Tibial nerve (tissue), 4 donors: ENCODE measurements around the gene TBC1D3B. TPM values are rescaled to one million over a fixed set of nuclear protein-coding genes. Genes with fewer than 3 reads are reported as not detected.
"Not testable (repeated sequence)": the region's sequence is repeated elsewhere in the genome, so short reads cannot be mapped to it uniquely, and the experiment has no call there.

Experiments
- DNase-seq, 2 donors: peaks; one replicate each; pipeline ENCODE4 v3.0.0-alpha.2; 2019; ENCODE audit warnings: low spot score in 2 of 2
- H3K27ac ChIP-seq, 4 donors: fragments of 200-600 bp; sonication (generic) in 3 of 4; one replicate each; pipeline ENCODE4 v1.5.1; 2017 to 2019; ENCODE audit warnings: mild to moderate bottlenecking in 1 of 4
- H3K27me3 ChIP-seq, 2 donors: fragments of 200-600 bp; sonication (generic) in 1 of 2; one replicate each; pipeline versions ENCODE4 v1.5.1 to v1.6.0; 2017 to 2019
- H3K36me3 ChIP-seq, 3 donors: fragments of 200-600 bp; sonication (generic); one replicate each; pipeline ENCODE4 v1.5.1; 2018 to 2019
- H3K4me1 ChIP-seq, 4 donors: fragments of 200-600 bp; sonication (generic) in 3 of 4; one replicate each; pipeline ENCODE4 v1.5.1; 2017 to 2019
- H3K4me3 ChIP-seq, 4 donors: fragments of 200-600 bp; sonication (generic) in 3 of 4; one replicate each; pipeline ENCODE4 v1.5.1; 2017 to 2019; ENCODE audit warnings: mild to moderate bottlenecking in 1 of 4, moderate library complexity in 1 of 4
- H3K9me3 ChIP-seq, 4 donors: fragments of 200-600 bp; sonication (generic) in 3 of 4; one replicate each; pipeline ENCODE4 v1.5.1; 2017 to 2019
- EP300 ChIP-seq, 2 donors: sonication (generic); formaldehyde crosslinking; IDR thresholded peaks; one replicate each; pipeline ENCODE4 v1.6.1; 2017; ENCODE audit warnings: antibody characterized with exemption in 2 of 2, mild to moderate bottlenecking in 1 of 2
- POLR2A ChIP-seq, 2 donors: fragments of 450-650 bp; IDR thresholded peaks; one replicate each; pipeline ENCODE4 v1.6.1; 2017; ENCODE audit warnings: antibody characterized with exemption in 2 of 2, mild to moderate bottlenecking in 2 of 2, moderate library complexity in 2 of 2
- WGBS, 2 donors: methylation state at CpG; one replicate each; pipeline ENCODE4 v1.1.5; 2018; 5-methylcytosine and 5-hydroxymethylcytosine counted together
- total RNA-seq, 4 donors: library from RNA; depleted of rRNA; stranded (reverse); fragments of >200 nt; gene quantifications; one replicate each; pipeline ENCODE4 v1.1.0, GENCODE V29; 2016
- TF ChIP-seq, protein P1 (sequence below), 5 experiments: fragments of 200-600 bp in 3 of 5; fragments of 450-650 bp in 2 of 5; sonication (generic) in 3 of 5; IDR thresholded peaks; one replicate each; pipeline ENCODE4 v1.5.1; 2016 to 2019; ENCODE audit warnings: antibody characterized with exemption in 5 of 5, mild to moderate bottlenecking in 3 of 5, moderate library complexity in 2 of 5

Gene TBC1D3B
- total RNA-seq, 4 donors from 2014 or later: 1.0 to 4.5 TPM; not detected in 2

- no peak overlapping the region for H3K27ac ChIP-seq
- H3K36me3 ChIP-seq: peaks cover 0 to 5% (median 0%) of the 10 kb centered on the region in 3 donors
- H3K9me3 ChIP-seq: peaks cover 0 to 23% (median 0%) of the 10 kb centered on the region in 4 donors
- no peak for DNase-seq
- H3K4me1 ChIP-seq: peaks cover 0 to 4% (median 0%) of the 10 kb centered on the region in 4 donors
- TF ChIP-seq EP300 (IDR thresholded peaks at IDR 0.05) (no peak), POLR2A (IDR thresholded peaks at IDR 0.05) (no peak)
- TF ChIP-seq, protein P1, sequence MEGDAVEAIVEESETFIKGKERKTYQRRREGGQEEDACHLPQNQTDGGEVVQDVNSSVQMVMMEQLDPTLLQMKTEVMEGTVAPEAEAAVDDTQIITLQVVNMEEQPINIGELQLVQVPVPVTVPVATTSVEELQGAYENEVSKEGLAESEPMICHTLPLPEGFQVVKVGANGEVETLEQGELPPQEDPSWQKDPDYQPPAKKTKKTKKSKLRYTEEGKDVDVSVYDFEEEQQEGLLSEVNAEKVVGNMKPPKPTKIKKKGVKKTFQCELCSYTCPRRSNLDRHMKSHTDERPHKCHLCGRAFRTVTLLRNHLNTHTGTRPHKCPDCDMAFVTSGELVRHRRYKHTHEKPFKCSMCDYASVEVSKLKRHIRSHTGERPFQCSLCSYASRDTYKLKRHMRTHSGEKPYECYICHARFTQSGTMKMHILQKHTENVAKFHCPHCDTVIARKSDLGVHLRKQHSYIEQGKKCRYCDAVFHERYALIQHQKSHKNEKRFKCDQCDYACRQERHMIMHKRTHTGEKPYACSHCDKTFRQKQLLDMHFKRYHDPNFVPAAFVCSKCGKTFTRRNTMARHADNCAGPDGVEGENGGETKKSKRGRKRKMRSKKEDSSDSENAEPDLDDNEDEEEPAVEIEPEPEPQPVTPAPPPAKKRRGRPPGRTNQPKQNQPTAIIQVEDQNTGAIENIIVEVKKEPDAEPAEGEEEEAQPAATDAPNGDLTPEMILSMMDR (IDR thresholded peaks at IDR 0.05): no peak
- 72 to 75% methylated on average over 6 of the region's 6 CpGs for WGBS, 2 donors
- H3K4me3 ChIP-seq: no peak overlapping the region
- no peaks in the 10 kb centered on the region for H3K27me3 ChIP-seq
Observed at GRCh38 chr17:36127911-36128310, 48.5 kb downstream of the TBC1D3B start.

DNA sequence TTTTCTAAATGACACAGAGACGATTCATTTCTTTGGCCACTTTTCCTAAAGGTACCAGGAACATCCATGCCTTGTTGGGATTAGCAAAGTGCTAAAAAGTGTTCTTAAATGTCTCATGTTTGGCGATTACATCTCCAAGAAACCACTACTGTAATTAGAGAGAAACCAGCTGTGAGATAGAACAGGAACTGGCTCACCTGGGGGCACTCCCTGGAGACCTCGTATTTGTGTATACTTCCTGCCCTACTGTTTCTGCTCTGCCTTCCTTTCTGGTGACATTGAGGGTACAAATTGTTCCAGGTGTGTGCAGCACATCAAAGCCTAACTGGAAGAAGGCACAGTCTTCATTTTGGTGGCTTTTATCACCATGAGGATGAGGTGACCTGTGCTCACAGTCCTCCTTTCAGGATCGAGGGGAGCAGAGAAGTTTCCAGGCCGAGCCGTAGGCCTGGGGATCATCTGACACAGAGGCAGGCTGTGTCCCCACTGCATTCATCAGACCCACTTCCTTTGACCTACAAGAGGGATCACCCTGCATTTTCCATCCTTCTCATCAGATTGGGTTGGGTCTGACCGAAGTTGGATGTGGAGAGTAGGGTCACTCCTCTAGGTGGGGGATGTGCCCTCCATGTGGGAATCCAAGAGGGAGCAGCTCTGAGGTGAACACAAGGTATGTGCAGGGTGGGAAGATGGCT lies 49.1 kb downstream of the TBC1D3B start:
- H3K9me3 ChIP-seq: peaks cover 0 to 23% (median 0%) of the 10 kb centered on the region in 4 donors
- no peaks in the 10 kb centered on the region for H3K27me3 ChIP-seq
- peaks cover 0 to 4% (median 0%) of the 10 kb centered on the region in 4 donors for H3K4me1 ChIP-seq
- 83 to 86% methylated on average over 7 of the region's 7 CpGs for WGBS, 2 donors
- DNase-seq: no peak
- no peak overlapping the region for H3K4me3 ChIP-seq
- TF ChIP-seq EP300 (IDR thresholded peaks at IDR 0.05) (no peak), POLR2A (IDR thresholded peaks at IDR 0.05) (no peak)
- TF ChIP-seq, protein P1 (IDR thresholded peaks at IDR 0.05): no peak
- H3K27ac ChIP-seq: no peak overlapping the region
- H3K36me3 ChIP-seq: peaks cover 0 to 5% (median 0%) of the 10 kb centered on the region in 3 donors

DNA sequence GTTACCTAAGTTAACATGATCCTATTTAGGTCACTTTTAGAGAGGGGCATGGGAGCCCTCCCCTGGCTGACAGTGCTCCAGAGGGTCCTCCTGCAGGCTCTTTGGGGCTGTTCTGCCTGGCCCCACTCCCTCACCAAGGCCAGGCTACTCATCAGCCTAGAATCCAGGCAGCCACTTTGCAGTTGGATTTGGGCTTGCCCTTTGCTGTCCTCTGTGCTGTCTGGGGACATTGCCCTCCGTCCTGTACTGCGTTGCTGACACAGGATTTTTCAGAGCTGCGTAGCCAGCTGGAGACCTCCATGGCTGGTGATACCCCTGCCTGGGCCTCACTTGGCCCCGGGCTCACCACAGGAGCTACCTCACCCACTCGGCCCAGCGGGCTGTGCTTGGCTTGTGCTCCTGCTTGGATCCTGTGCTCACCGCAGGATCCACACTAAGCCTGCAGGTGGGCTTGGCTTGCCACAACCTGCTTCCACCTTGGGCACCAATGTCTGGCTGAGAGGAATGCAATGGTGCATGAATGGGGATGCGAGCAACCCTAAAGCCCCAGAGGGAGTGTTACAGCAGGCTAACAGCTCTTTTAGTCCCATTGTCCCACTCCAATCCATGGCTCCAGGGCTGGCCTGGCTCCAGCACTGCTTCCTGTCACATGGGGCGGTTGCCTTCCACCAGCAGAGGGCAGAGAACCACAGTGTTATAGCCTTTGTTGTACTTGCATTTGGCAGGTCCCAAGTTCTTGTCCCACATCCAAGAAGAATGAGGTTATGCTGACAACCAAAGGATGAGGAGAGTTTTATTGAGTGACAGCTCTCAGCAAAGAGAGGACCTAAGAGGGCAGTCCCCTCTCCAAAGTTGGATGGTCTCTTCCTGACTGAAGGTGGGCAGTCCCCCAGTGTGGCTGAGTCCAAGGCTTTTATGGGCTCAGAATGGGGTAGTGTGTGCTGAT lies 51.3 kb downstream of the TBC1D3B start:
- WGBS, 2 donors: 76 to 79% methylated on average over 9 of the region's 9 CpGs
- H3K36me3 ChIP-seq: peaks cover 0 to 5% (median 0%) of the 10 kb centered on the region in 3 donors
- DNase-seq: no peak
- no peak overlapping the region for H3K27ac ChIP-seq
- H3K9me3 ChIP-seq: peaks cover 0 to 23% (median 0%) of the 10 kb centered on the region in 4 donors
- no peaks in the 10 kb centered on the region for H3K27me3 ChIP-seq
- H3K4me1 ChIP-seq: peaks cover 0 to 4% (median 0%) of the 10 kb centered on the region in 4 donors
- TF ChIP-seq, protein P1 (IDR thresholded peaks at IDR 0.05): no peak
- no peak for TF ChIP-seq EP300 (IDR thresholded peaks at IDR 0.05)
- no peak for TF ChIP-seq POLR2A (IDR thresholded peaks at IDR 0.05)
- H3K4me3 ChIP-seq: no peak overlapping the region

GRCh38 chr17:36123431-36123830 lies 53.0 kb downstream of the TBC1D3B start:
- Histone ChIP-seq H3K4me1 (peaks cover 0 to 8% (median 0%) of the 10 kb centered on the region in 4 donors), H3K27ac (no peak overlapping the region), H3K9me3 (peaks cover 0 to 23% (median 0%) of the 10 kb centered on the region in 4 donors), H3K36me3 (peaks cover 0 to 5% (median 0%) of the 10 kb centered on the region in 3 donors), H3K27me3 (no peaks in the 10 kb centered on the region), H3K4me3 (no peak overlapping the region)
- WGBS, 2 donors: 65 to 78% methylated on average over 2 of the region's 2 CpGs
- TF ChIP-seq, protein P1 (IDR thresholded peaks at IDR 0.05): no peak
- TF ChIP-seq POLR2A (IDR thresholded peaks at IDR 0.05): no peak
- no peak for TF ChIP-seq EP300 (IDR thresholded peaks at IDR 0.05)
- DNase-seq: no peak

DNA sequence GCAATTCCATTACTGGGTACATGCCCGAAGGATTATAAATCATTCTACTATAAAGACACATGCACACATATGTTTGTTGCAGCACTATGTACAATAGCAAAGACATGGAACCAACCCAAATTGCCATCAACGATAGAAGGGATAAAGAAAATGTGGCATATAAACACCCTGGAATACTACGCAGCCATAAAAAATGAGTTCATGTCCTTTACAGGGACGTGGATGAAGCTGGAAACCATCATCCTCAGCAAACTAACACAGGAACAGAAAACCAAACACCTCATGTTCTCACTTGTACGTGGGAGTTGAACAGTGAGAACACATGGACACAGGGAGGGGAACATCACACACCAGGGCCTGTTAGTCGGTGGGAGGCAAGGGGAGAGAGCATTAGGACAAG lies 55.3 kb downstream of the TBC1D3B start:
- not testable (repeated sequence) for DNase-seq, H3K4me1 ChIP-seq, H3K36me3 ChIP-seq, H3K4me3 ChIP-seq, H3K27me3 ChIP-seq, H3K27ac ChIP-seq
- peaks cover 0 to 14% (median 0%) of the 10 kb centered on the region in 4 donors for H3K9me3 ChIP-seq
- 65 to 70% methylated on average over 6 of the region's 6 CpGs for WGBS, 2 donors
